ENCODE data around the gene CBARP. TPM values are rescaled to one million over a fixed set of nuclear protein-coding genes. Genes with fewer than 3 reads are reported as not detected.
A peak's percentile ranks its signal among the peaks of the same experiment; 100 is the strongest.

Gene CBARP
- total RNA-seq, 1 experiment from 2014 or later = 23.4 TPM

- CTCF ChIA-PET = interaction anchor here (0.6 to 1.4 kb wide), 5 partner anchors 9 to 572 kb away, joined by 3 to 7 read pairs (median 5); no protein-coding TSS in a partner anchor
- POLR2A ChIA-PET = interaction anchor here (0.9 to 1.8 kb wide), 4 partner anchors 9 to 22 kb away, joined by 3 to 7 read pairs (median 5); partner anchors contain the start of genes CIRBP and FAM174C
- H3K27ac Mint-ChIP-seq = no peak overlapping the region
These were observed 15.2 kb upstream of the CBARP start for GRCh38 chr19:1252821-1253513.

GRCh38 chr19:1252221-1252820 lies 14.5 kb upstream of the CBARP start:
- TF ChIP-seq E2F5 (CRISPR knock-in tag; IDR thresholded peaks at IDR 0.05) = no peak
- no peak for TF ChIP-seq USF2 (CRISPR knock-in tag; IDR thresholded peaks at IDR 0.05)
- TF ChIP-seq NFE2L1 (CRISPR knock-in tag; IDR thresholded peaks at IDR 0.05) = no peak
- TF ChIP-seq ZNF232 (CRISPR knock-in tag; IDR thresholded peaks at IDR 0.05) = no peak
- TF ChIP-seq JUN (CRISPR knock-in tag; IDR thresholded peaks at IDR 0.05) = no peak
- no peak for TF ChIP-seq ATF2 (CRISPR knock-in tag; IDR thresholded peaks at IDR 0.05; ENCODE audit: borderline replicate concordance, low read depth)
- TF ChIP-seq TEAD4 (CRISPR knock-in tag; IDR thresholded peaks at IDR 0.05) = no peak
- TF ChIP-seq, protein P1, sequence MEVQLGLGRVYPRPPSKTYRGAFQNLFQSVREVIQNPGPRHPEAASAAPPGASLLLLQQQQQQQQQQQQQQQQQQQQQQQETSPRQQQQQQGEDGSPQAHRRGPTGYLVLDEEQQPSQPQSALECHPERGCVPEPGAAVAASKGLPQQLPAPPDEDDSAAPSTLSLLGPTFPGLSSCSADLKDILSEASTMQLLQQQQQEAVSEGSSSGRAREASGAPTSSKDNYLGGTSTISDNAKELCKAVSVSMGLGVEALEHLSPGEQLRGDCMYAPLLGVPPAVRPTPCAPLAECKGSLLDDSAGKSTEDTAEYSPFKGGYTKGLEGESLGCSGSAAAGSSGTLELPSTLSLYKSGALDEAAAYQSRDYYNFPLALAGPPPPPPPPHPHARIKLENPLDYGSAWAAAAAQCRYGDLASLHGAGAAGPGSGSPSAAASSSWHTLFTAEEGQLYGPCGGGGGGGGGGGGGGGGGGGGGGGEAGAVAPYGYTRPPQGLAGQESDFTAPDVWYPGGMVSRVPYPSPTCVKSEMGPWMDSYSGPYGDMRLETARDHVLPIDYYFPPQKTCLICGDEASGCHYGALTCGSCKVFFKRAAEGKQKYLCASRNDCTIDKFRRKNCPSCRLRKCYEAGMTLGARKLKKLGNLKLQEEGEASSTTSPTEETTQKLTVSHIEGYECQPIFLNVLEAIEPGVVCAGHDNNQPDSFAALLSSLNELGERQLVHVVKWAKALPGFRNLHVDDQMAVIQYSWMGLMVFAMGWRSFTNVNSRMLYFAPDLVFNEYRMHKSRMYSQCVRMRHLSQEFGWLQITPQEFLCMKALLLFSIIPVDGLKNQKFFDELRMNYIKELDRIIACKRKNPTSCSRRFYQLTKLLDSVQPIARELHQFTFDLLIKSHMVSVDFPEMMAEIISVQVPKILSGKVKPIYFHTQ (CRISPR knock-in tag; IDR thresholded peaks at IDR 0.05) = no peak
- no peak for TF ChIP-seq RORB (CRISPR knock-in tag; IDR thresholded peaks at IDR 0.05)
- no peak for TF ChIP-seq ARID4B (CRISPR knock-in tag; IDR thresholded peaks at IDR 0.05; ENCODE audit: borderline replicate concordance)
- no peak for TF ChIP-seq MYBL2 (CRISPR knock-in tag; IDR thresholded peaks at IDR 0.05)
- TF ChIP-seq ZNF416 (CRISPR knock-in tag; IDR thresholded peaks at IDR 0.05) = no peak
- no peak for TF ChIP-seq FOXK1 (CRISPR knock-in tag; IDR thresholded peaks at IDR 0.05)
- no peak for TF ChIP-seq ATF6 (CRISPR knock-in tag; IDR thresholded peaks at IDR 0.05)
- TF ChIP-seq SP1 (CRISPR knock-in tag; conservative IDR thresholded peaks at IDR 0.05) = no peak
- no peak for TF ChIP-seq HMGXB4 (CRISPR knock-in tag; IDR thresholded peaks at IDR 0.05)
- CTCF ChIA-PET = interaction anchor here (0.6 to 1.4 kb wide), 5 partner anchors 8 to 139 kb away, joined by 3 to 7 read pairs (median 5); no protein-coding TSS in a partner anchor
- Mint-ChIP-seq H3K36me3 (peaks cover 32% of the 10 kb centered on the region), H3K9me3 (no peaks in the 10 kb centered on the region), H3K4me1 (peaks cover 6% of the 10 kb centered on the region), H3K4me3 (peak overlapping the region; percentile 81), H3K27ac (no peak overlapping the region), H3K27me3 (ENCODE audit: low read depth) (no peaks in the 10 kb centered on the region)
- DNase-seq (ENCODE audit: low spot score) = no peak
- POLR2A ChIA-PET = interaction anchor here (0.6 to 1.8 kb wide), 7 partner anchors 8 to 23 kb away, joined by 3 to 7 read pairs (median 5); partner anchors contain the start of genes CIRBP and FAM174C
- no peak for ATAC-seq

More at GRCh38 chr19:1252821-1253513, 15.2 kb upstream of the CBARP start:
- H3K4me3 Mint-ChIP-seq = no peak overlapping the region
- DNase-seq (ENCODE audit: low spot score) (no peak), ATAC-seq (no peak)
- peaks cover 36% of the 10 kb centered on the region for H3K36me3 Mint-ChIP-seq
- H3K4me1 Mint-ChIP-seq = peaks cover 12% of the 10 kb centered on the region
- H3K27me3 Mint-ChIP-seq (ENCODE audit: low read depth) = no peaks in the 10 kb centered on the region
- H3K9me3 Mint-ChIP-seq = no peaks in the 10 kb centered on the region
- peak; percentile 41 for TF ChIP-seq GABPB1 (CRISPR knock-in tag; IDR thresholded peaks at IDR 0.05)
- no peak for TF ChIP-seq RORB (CRISPR knock-in tag; IDR thresholded peaks at IDR 0.05)
